Stimulated activated CD4-positive, alpha-beta T cell treated with anti-CD3 and anti-CD28 coated beads, Interleukin-4, amount 100 ng/mL, for 4 hours (primary cell): ENCODE measurements around the gene FBXW10B.
"Not testable (repeated sequence)": the region's sequence is repeated elsewhere in the genome, so short reads cannot be mapped to it uniquely, and the experiment has no call there.

Source experiments
- DNase-seq, 2 experiments: peaks; one replicate each; pipeline ENCODE4 v3.0.0-alpha.2; 2020

Gene FBXW10B, protein sequence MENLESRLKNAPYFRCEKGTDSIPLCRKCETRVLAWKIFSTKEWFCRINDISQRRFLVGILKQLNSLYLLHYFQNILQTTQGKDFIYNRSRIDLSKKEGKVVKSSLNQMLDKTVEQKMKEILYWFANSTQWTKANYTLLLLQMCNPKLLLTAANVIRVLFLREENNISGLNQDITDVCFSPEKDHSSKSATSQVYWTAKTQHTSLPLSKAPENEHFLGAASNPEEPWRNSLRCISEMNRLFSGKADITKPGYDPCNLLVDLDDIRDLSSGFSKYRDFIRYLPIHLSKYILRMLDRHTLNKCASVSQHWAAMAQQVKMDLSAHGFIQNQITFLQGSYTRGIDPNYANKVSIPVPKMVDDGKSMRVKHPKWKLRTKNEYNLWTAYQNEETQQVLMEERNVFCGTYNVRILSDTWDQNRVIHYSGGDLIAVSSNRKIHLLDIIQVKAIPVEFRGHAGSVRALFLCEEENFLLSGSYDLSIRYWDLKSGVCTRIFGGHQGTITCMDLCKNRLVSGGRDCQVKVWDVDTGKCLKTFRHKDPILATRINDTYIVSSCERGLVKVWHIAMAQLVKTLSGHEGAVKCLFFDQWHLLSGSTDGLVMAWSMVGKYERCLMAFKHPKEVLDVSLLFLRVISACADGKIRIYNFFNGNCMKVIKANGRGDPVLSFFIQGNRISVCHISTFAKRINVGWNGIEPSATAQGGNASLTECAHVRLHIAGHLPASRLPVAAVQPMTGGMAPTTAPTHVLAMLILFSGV

DNA sequence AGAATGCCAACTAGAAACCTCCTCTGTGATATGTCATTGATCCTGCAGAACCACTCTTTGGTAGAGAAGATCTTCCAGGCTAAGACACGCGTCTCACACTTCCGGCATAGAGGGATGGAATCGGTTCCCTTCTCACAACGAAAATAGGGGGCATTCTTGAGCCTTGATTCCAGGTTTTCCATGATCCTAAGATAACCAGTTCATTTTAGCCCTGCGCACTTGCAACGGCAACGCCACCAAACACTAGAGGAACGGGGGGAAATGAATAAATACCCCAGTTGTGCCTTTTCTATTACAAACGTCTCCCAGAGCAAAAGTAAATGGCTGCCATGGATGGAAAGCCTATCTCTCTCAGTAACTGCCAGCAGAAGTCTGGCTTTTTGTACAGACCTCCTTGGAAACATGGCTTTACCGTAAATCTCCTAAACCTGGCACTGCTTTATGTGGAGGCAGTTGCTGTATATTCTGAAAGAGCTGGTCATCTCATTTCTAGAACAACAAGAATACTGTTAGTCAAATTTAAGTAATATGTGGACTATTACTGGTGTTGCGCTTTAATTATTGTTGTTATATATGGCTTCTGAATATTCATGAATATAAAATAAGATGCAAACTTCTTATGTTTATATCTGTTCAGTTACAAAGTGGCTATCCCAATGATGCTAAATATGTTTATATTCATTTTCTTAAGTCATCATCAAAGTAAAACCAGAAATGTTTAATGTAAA, at the start of gene FBXW10B:
Gene FBXW10B, minus strand, starts transcription at position 374 of the 728 bp plus-strand sequence. Its CDS starts 192 bp downstream, at position 182.
- not testable (repeated sequence) for DNase-seq

DNA sequence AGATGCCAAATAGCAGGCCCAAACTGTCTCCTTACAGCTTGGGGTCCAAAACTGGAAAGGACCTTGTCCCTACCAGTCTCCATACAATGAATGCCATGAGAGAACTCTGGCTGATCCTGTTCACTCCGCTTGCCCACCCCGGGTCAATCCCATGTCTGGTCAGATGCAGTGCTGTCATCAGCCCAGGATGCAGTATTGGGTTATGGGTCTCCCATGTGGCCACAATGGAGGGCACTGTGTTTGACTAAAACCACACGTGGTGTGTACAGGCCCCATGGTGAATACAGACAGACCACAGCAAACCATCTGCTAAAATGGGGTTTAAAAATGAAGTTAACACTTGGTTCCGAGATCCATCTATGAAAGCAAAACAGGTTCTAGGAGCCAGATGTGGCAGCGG, 44.2 kb upstream of the FBXW10B start:
- DNase-seq: no peak

GRCh38 chr17:15663176-15663575, 43.7 kb upstream of the FBXW10B start:
- DNase-seq: no peak

- DNase-seq: no peak
These were observed 43.2 kb upstream of the FBXW10B start for GRCh38 chr17:15662681-15663080.

GRCh38 chr17:15660077-15660476, 40.6 kb upstream of the FBXW10B start:
- DNase-seq: no peak

GRCh38 chr17:15659663-15660062, 40.2 kb upstream of the FBXW10B start:
- DNase-seq: no peak

- no peak for DNase-seq
These were observed 39.7 kb upstream of the FBXW10B start for GRCh38 chr17:15659236-15659635.

GRCh38 chr17:15658296-15658695, 38.8 kb upstream of the FBXW10B start:
- no peak for DNase-seq

- no peak for DNase-seq
These were observed 38.4 kb upstream of the FBXW10B start for GRCh38 chr17:15657868-15658267.

DNA sequence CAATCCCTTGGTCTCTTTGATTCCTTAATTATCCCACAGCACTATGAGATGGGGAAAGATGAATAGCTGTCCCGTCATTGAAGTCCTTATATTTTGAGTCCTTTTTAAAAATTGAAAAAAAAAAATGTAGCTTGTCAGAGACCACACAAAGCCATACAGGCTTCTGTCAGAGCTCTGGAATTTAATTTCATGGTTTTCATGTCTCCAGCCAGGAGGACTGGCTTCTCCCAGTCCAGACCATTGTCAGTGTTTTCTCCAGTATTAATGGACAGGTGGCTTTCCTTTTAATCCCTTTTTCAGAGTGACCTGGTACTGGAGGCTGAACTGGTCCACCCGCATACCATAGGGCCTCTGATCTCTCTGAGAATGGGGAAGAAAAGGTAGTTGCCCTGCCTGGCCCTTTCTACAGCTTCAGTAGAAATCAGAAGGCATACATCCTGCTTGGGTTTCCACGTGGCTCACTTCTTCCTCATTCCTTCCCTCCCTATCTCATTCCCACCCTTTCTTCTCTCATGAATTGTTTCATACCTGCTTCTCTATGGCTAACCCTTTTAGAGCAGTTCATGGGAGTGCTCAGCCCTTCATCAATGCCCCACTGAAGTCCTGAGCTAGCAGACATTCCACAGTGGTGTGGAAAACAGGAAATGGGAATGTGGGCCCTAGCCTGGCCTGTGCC, 35.5 kb upstream of the FBXW10B start:
- no peak for DNase-seq

DNA sequence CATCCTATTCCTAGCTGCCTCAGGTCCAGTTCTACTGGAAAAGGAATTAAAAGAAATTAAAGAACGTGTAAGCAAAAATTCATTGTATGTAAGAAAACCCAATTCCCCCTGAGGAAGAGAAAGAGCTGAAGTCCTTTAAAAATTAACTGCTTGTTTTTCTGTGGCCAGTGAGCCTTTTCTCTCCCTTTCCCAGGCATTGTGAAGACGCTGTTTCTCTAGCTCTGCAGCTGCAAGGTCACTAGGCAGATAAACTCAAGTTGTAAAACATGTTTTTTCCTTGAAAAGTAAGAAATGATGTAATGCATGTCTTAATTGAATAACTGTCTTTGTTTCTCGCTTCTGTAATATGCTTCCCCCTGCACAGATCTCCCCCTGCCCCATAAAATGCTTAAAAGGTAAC, 34.9 kb upstream of the FBXW10B start:
- DNase-seq: not testable (repeated sequence)

- DNase-seq: no peak
These were observed 33.5 kb upstream of the FBXW10B start for GRCh38 chr17:15652960-15653359.

DNA sequence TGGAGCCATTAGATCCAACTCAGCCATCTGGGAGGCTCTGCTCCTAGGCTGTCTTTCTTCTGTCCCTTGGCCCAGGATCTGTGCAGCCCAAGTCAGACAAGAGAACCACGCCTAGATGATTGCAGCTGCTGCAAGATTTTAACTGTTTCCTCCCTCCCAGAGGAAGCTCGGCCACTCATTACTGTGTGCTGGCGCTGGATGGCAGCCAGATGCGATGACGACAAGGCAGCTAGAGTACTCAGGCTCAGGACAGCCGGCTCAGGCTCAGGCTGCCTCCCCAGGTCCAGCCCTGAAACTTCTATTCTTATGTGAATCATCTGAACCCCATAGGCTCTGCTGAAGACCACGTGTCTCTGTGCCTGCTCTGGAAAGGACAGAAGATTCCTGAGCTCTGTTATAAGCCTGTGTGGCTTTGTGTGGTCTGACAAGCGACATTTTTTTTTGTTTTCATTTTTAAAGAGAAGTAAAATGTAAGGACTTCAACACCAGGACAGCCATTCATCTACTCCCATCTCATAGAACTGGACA, 32.1 kb upstream of the FBXW10B start:
- peak in 1 of 2 experiments; percentile 15 for DNase-seq

GRCh38 chr17:15650741-15651582, 31.5 kb upstream of the FBXW10B start:
- DNase-seq: no peak

GRCh38 chr17:15649861-15650421, 30.4 kb upstream of the FBXW10B start:
- no peak for DNase-seq

- DNase-seq: no peak
These were observed 28.9 kb upstream of the FBXW10B start for GRCh38 chr17:15648386-15648785.

GRCh38 chr17:15645942-15646312, 26.4 kb upstream of the FBXW10B start:
- not testable (repeated sequence) for DNase-seq

- not testable (repeated sequence) for DNase-seq
These were observed 25.8 kb upstream of the FBXW10B start for GRCh38 chr17:15645099-15645941.

DNA sequence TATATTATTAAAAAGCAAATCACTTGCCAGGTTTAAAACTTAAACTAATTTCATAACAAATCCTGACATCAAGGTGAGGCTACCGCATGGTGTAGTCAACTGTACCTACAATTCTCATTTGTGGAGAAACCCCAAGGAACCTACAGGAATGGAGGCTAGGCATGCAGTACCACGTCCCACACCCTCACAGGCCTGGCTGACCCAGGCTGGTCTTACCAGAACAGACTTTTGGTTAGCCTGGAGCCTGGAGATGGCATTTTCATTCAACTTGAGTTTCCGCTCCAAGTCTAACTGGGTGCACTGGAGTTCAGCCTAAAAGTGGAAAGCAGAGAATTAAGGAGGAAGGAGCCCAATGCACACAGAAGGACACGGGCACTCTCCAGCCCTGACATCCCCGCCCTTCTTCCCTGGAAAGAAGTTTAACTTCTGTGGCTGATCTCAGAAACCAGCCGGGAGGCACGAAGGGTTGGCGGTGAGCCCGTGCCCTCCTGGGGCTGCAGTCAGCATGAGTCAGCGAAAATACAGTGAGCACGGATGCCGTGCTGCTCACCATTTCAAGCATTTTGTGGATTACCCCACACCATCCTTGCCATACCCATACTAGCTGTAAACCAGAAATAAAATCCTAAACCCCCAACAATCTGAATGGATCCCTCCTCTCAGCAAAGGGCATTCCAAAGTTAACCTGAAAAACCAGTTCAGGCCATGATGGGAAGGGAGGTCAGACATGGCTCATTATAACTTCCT, 23.2 kb upstream of the FBXW10B start:
- DNase-seq: not testable (repeated sequence)
